K562 (cell line): ENCODE measurements around the gene PCOLCE2. TPM values are rescaled to one million over a fixed set of nuclear protein-coding genes. Genes with fewer than 3 reads are reported as not detected.

Experiments
- ATAC-seq: fragments of 200-7000 bp; cut with Tn5 transposase; 3 replicates; pipeline ENCODE4 v1.9.1; 2020; ENCODE audit warnings: moderate library complexity
- BruUV-seq: library from RNA; stranded (reverse); fragments of 400-500 nt; replicated peaks from 2 replicates; lab custom pipeline; 2021; lab: Mats Ljungman, UMichigan
- CTCF ChIA-PET: fragments of 300-600 bp; formaldehyde crosslinking; extraction: SDS; loops from one replicate; lab custom pipeline; 2021; ENCODE audit warnings: low intra/inter-chr PET ratio; lab: Yijun Ruan, JAX
- POLR2A ChIA-PET: fragments of 300-600, 350-650 bp; sonication (Branson Sonifier 250); formaldehyde crosslinking; extraction: SDS; loops from one replicate; lab custom pipeline; 2021; ENCODE audit warnings: antibody characterized with exemption, inconsistent platforms; lab: Yijun Ruan, JAX
- DNase-seq, 4 experiments: peaks; one replicate each; pipeline versions ENCODE4 v3.0.0 to v3.0.0-alpha.2; 2011 to 2018; ENCODE audit warnings: low spot score in 3 of 4, mixed read lengths in 3 of 4; ENCODE audit errors: extremely low read depth in 1 of 4
- FAIRE-seq: peaks from 2 replicates; lab custom pipeline; 2011; peaks lifted over from hg19 to GRCh38; lab: Jason Lieb, UNC
- H2AFZ ChIP-seq: 2 replicates; pipeline ENCODE4 v1.6.0; 2011; ENCODE audit warnings: low read depth, low read length, control low read depth, inconsistent platforms
- H3K27ac ChIP-seq: fragments of 200-600 bp; 3 replicates; pipeline ENCODE4 v1.8.0; 2011; ENCODE audit warnings: low read depth, mild to moderate bottlenecking, control low read depth, inconsistent platforms, low read length, moderate library complexity, mixed read lengths; ENCODE audit errors: extremely low read depth
- H3K27me3 ChIP-seq, 2 experiments: fragments of 300-600 bp in 1 of 2; 2 replicates in 1 of 2; 3 replicates in 1 of 2; pipeline versions ENCODE4 v1.6.0 to v1.8.0; 2011; ENCODE audit warnings: inconsistent platforms in 2 of 2, low read length in 2 of 2, mild to moderate bottlenecking in 1 of 2, mixed read lengths in 1 of 2, moderate library complexity in 1 of 2; ENCODE audit not compliant: control insufficient read depth in 2 of 2, insufficient read depth in 2 of 2
- H3K36me3 ChIP-seq: fragments of 300-600 bp; 3 replicates; pipeline ENCODE4 v1.8.0; 2011; ENCODE audit warnings: mild to moderate bottlenecking, low read length, inconsistent platforms; ENCODE audit not compliant: control insufficient read depth, insufficient read depth
- H3K4me1 ChIP-seq, 2 experiments: fragments of 200-600 bp in 1 of 2; replicated peaks in 1 of 2; 2 replicates in 1 of 2; 3 replicates in 1 of 2; pipeline versions ENCODE4 v1.5.1 to v1.8.0; 2011; ENCODE audit warnings: inconsistent platforms in 2 of 2, low read length in 2 of 2, mild to moderate bottlenecking in 1 of 2, mixed read lengths in 1 of 2, moderate library complexity in 1 of 2; ENCODE audit not compliant: control insufficient read depth in 2 of 2, insufficient read depth in 2 of 2
- H3K4me2 ChIP-seq: 2 replicates; pipeline ENCODE4 v1.6.1; 2011; ENCODE audit warnings: low read length, control low read depth, inconsistent platforms, mixed read lengths; ENCODE audit not compliant: insufficient read depth
- H3K4me3 ChIP-seq: fragments of 200-600 bp; sonication (generic), shearing (Covaris generic); 2 replicates; pipeline ENCODE4 v1.5.1; 2016; ENCODE audit warnings: control low read depth, inconsistent platforms
- H3K79me2 ChIP-seq: fragments of 200-600 bp; 3 replicates; pipeline ENCODE4 v1.8.0; 2011; ENCODE audit warnings: low read length, inconsistent platforms; ENCODE audit not compliant: control insufficient read depth, insufficient read depth
- H3K9ac ChIP-seq, 2 experiments: 2 replicates each; pipeline versions ENCODE4 v1.6.0 to v1.6.1; 2011; ENCODE audit warnings: low read depth in 2 of 2, low read length in 2 of 2, control low read depth in 1 of 2, inconsistent platforms in 1 of 2, mild to moderate bottlenecking in 1 of 2, mixed read lengths in 1 of 2; ENCODE audit not compliant: insufficient read depth in 1 of 2
- H3K9me1 ChIP-seq: one replicate; pipeline ENCODE4 v1.6.0; 2011; ENCODE audit warnings: inconsistent platforms, mild to moderate bottlenecking, low read length, moderate library complexity; ENCODE audit not compliant: control insufficient read depth, insufficient read depth
- H3K9me3 ChIP-seq: replicated peaks from 2 replicates; pipeline ENCODE4 v1.5.1; 2011; ENCODE audit warnings: low read depth, low read length, inconsistent platforms; ENCODE audit not compliant: control insufficient read depth, insufficient read depth
- H4K20me1 ChIP-seq: replicated peaks from 2 replicates; pipeline ENCODE4 v1.6.1; 2011; ENCODE audit warnings: low read length, inconsistent platforms, mixed read lengths; ENCODE audit not compliant: control insufficient read depth, insufficient read depth
- CBX3 ChIP-seq, 2 experiments: IDR thresholded peaks; 1 replicate in 1 of 2; 2 replicates in 1 of 2; pipeline ENCODE4 v1.6.1; 2012; ENCODE audit warnings: inconsistent platforms in 2 of 2, low read length in 2 of 2, borderline replicate concordance in 1 of 2, control low read depth in 1 of 2
- ETS2 ChIP-seq: IDR thresholded peaks from 2 replicates; pipeline ENCODE4 v1.6.1; 2016; ENCODE audit warnings: borderline replicate concordance, missing genetic modification characterization, mild to moderate bottlenecking, moderate library complexity, missing compliant biosample characterization; ENCODE audit not compliant: poor library complexity, severe bottlenecking
- HDAC6 ChIP-seq: IDR thresholded peaks from 2 replicates; pipeline ENCODE4 v1.6.1; 2012; ENCODE audit warnings: low read depth, mild to moderate bottlenecking, control low read depth, inconsistent platforms, low read length, moderate library complexity
- KDM1A ChIP-seq, 2 experiments: fragments of 450-650 bp; IDR thresholded peaks; 2 replicates each; pipeline ENCODE4 v1.6.1; 2016; ENCODE audit warnings: mild to moderate bottlenecking in 2 of 2
- MITF ChIP-seq: IDR thresholded peaks from 2 replicates; pipeline ENCODE4 v1.6.1; 2014; ENCODE audit warnings: antibody characterized with exemption
- RERE ChIP-seq: sonication (generic); formaldehyde crosslinking; IDR thresholded peaks from 2 replicates; pipeline ENCODE4 v1.8.0; 2023; ENCODE audit warnings: missing genetic modification reagents, mild to moderate bottlenecking, borderline replicate concordance
- SRF ChIP-seq, 2 experiments: fragments of 250-450, 450-650 bp in 1 of 2; sonication (Bioruptor Pico) in 1 of 2; sonication (generic) in 1 of 2; formaldehyde crosslinking; IDR thresholded peaks; 2 replicates each; pipeline versions ENCODE4 v1.5.0 to v1.5.1; 2020 to 2022; ENCODE audit warnings: mild to moderate bottlenecking in 1 of 2, missing genetic modification reagents in 1 of 2
- ZC3H8 ChIP-seq: fragments of 450-650 bp; IDR thresholded peaks from 2 replicates; pipeline ENCODE4 v1.6.1; 2017
- ZNF239 ChIP-seq: fragments of 250-450 bp; sonication (Bioruptor Pico); IDR thresholded peaks from 2 replicates; pipeline ENCODE4 v1.4.0; 2020; ENCODE audit warnings: mild to moderate bottlenecking
- ZNF274 ChIP-seq: IDR thresholded peaks from 2 replicates; pipeline ENCODE4 v1.6.1; 2011; ENCODE audit warnings: low read depth, mild to moderate bottlenecking, low read length, moderate library complexity, borderline replicate concordance
- WGBS: fragments of 100-300 bp; shearing (Covaris generic); methylation state at CpG from one replicate; pipeline ENCODE4 v1.1.6; 2016; ENCODE audit warnings: low coverage, mixed read lengths; ENCODE audit not compliant: insufficient coverage; ENCODE audit errors: missing lambda C conversion rate; 5-methylcytosine and 5-hydroxymethylcytosine counted together
- in situ Hi-C: fragments of 300-500 bp; cut with MboI; formaldehyde crosslinking; loops from 4 replicates; pipeline ENCODE4 v1.15.0; 2018; ENCODE audit warnings: inconsistent platforms, mixed read lengths
- intact Hi-C: fragments of 100-400 bp; cut with micrococcal nuclease; formaldehyde crosslinking; loops from 2 replicates; pipeline ENCODE4 v1.14.2; 2022
- polyA plus RNA-seq, 8 experiments: library from polyadenylated mRNA; depleted of rRNA in 4 of 8; stranded (reverse) in 5 of 8; unstranded in 3 of 8; fragments of >200 nt; fragmentation: Nextera tagmentation in 2 of 8; fragmentation: Illumina TruSeq in 1 of 8; extraction: Ambion mirVana in 2 of 8; extraction: Trizol in 1 of 8; gene quantifications; 2 replicates each; pipeline versions ENCODE4 v1.2.1 to v1.2.3, GENCODE V29; 2011 to 2014; ENCODE audit warnings: inconsistent platforms in 1 of 8, missing spikeins in 1 of 8
- total RNA-seq, 7 experiments: library from RNA; depleted of rRNA in 6 of 7; stranded (reverse); fragments of >200 nt in 6 of 7; fragmentation: Illumina TruSeq in 2 of 7; extraction: Trizol in 2 of 7; gene quantifications; 2 replicates each; pipeline versions ENCODE4 v1.2.1 to v1.2.3, GENCODE V29; 2011 to 2021; ENCODE audit warnings: low replicate concordance in 1 of 7
- TF ChIP-seq, protein P1 (sequence below): fragments of 200-400 bp; formaldehyde crosslinking; IDR thresholded peaks from 2 replicates; pipeline ENCODE4 v1.6.1; 2017; ENCODE audit warnings: mild to moderate bottlenecking, low read depth, low read length, moderate library complexity

PCOLCE2 gene
- total and polyA plus RNA-seq, 9 of the 15 experiments (the other 6 are each of a cell fraction or from before 2014, with no cell fraction given), result 0.18 to 1.2 (median 0.65) TPM

DNA sequence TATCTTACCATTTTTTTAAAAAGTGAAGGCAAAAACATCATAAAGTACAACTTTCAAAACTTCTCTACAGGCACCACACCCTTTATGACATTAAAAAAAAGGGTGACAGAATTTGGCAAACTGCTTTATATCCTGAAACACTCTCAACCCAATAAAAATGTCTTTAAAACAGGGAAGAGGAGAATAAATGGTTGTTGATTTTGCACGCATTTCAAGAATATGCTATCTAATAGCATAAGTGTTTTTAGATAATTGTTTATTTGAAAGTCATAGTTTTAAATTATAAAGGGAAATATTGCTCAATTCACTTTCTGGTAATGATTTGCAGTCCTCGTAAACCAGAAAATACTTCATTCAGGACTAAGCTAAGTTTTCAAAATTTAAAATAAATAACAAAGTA is 1.7 kb upstream of the PCOLCE2 start:
- in situ Hi-C loops (no loop called here), intact Hi-C loops (no loop called here)
- H2AFZ ChIP-seq, result no peak overlapping the region
- no peak overlapping the region for H3K27ac ChIP-seq
- no peaks in the 10 kb centered on the region for H4K20me1 ChIP-seq
- 56% methylated on average over 2 of the region's 2 CpGs for WGBS
- ChIA-PET CTCF (no interaction called here), POLR2A (no interaction called here)
- peaks cover 5 to 17% of the 10 kb centered on the region in 2 experiments; a peak in 3 of 5 replicates for H3K4me1 ChIP-seq
- no peak overlapping the region for H3K9ac ChIP-seq
- no peak for ATAC-seq
- no peak for DNase-seq
- H3K27me3 ChIP-seq, result peaks cover 0 to 11% of the 10 kb centered on the region in 2 experiments; a peak in 1 of 5 replicates
- no peak overlapping the region for H3K4me2 ChIP-seq
- no peaks in the 10 kb centered on the region for H3K9me1 ChIP-seq
- no peak for FAIRE-seq
- BruUV-seq, result no TSS peak
- H3K79me2 ChIP-seq, result no peaks in the 10 kb centered on the region
- no peaks in the 10 kb centered on the region for H3K36me3 ChIP-seq
- no peak overlapping the region for H3K4me3 ChIP-seq
- H3K9me3 ChIP-seq, result no peaks in the 10 kb centered on the region
- TF ChIP-seq ZC3H8, result no peak
- TF ChIP-seq RERE (CRISPR knock-in tag), result no peak
- no peak for TF ChIP-seq ZNF239 (CRISPR knock-in tag)
- TF ChIP-seq HDAC6, result no peak
- no peak for TF ChIP-seq CBX3 (IDR thresholded peaks at IDR 0.05; ENCODE audit: borderline replicate concordance in 1 of 2, low read length in 2 of 2)
- TF ChIP-seq, protein P1, sequence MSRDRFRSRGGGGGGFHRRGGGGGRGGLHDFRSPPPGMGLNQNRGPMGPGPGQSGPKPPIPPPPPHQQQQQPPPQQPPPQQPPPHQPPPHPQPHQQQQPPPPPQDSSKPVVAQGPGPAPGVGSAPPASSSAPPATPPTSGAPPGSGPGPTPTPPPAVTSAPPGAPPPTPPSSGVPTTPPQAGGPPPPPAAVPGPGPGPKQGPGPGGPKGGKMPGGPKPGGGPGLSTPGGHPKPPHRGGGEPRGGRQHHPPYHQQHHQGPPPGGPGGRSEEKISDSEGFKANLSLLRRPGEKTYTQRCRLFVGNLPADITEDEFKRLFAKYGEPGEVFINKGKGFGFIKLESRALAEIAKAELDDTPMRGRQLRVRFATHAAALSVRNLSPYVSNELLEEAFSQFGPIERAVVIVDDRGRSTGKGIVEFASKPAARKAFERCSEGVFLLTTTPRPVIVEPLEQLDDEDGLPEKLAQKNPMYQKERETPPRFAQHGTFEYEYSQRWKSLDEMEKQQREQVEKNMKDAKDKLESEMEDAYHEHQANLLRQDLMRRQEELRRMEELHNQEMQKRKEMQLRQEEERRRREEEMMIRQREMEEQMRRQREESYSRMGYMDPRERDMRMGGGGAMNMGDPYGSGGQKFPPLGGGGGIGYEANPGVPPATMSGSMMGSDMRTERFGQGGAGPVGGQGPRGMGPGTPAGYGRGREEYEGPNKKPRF, result no peak
- no peak for TF ChIP-seq ZNF274
- TF ChIP-seq SRF (CRISPR knock-in tag; IDR thresholded peaks at IDR 0.05), result no peak
- no peak for TF ChIP-seq MITF
- TF ChIP-seq ETS2 (tag), result no peak
- no peak for TF ChIP-seq KDM1A (IDR thresholded peaks at IDR 0.05)
- TF ChIP-seq, all 486 proteins: peak for 0
